Kasumi-1 (cell line): ENCODE results near the gene NR3C2.

Experiments
- DNase-seq, 2 experiments: peaks; one replicate each; lab custom pipeline; 2025; lab: John Stamatoyannopoulos, UW

NR3C2 gene

GRCh38 chr4:148053298-148054003 lies 388.8 kb downstream of the NR3C2 start:
- no peak for DNase-seq

- peak; percentile 10 to 18 for DNase-seq
Measured at GRCh38 chr4:148052448-148052847, 389.8 kb downstream of the NR3C2 start.

DNA sequence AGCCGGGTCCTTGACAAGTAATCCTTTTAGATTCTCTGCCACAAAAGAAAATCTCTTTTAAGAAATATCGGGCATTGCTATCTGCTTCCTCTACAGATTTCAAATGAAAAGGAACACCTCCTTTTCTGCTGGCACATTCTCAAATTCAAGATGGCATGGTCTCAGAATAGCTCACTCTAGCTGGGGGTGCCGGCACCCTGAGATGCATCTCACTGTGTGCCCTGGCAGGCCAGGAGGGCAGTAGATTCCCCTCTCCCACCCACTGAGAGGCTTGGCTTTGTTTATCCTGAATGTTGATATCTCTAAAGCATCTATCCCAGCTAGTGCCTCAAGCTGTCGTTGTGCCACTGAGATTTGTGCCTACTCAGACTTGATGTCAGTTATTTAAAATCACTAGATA lies 390.8 kb downstream of the NR3C2 start:
- no peak for DNase-seq

GRCh38 chr4:148048598-148048997 lies 393.6 kb downstream of the NR3C2 start:
- no peak for DNase-seq

DNA sequence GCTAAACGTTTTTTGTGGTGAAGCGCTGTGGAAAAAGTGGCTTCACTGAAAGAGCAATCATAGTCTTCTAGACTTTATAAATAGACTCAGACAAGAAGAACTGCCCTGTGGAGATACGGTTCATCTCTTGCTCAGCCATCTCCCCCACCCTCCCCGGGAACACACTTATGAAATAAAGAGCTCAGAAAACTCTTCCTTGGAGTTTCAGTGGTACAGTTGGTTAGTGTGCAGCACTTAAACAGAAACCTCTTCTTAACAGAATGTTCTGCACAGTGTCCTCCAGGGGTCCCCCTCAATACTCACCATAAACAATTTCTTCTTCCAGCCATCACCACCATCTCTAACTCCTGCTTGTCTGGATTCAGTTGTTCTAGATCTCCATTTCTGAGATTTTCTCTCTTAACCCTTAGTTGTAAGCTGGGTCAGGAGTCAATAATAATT lies 397.3 kb downstream of the NR3C2 start:
- peak; percentile 43 to 57 for DNase-seq

- DNase-seq: no peak
Measured at GRCh38 chr4:148044089-148044911, 397.9 kb downstream of the NR3C2 start.

DNA sequence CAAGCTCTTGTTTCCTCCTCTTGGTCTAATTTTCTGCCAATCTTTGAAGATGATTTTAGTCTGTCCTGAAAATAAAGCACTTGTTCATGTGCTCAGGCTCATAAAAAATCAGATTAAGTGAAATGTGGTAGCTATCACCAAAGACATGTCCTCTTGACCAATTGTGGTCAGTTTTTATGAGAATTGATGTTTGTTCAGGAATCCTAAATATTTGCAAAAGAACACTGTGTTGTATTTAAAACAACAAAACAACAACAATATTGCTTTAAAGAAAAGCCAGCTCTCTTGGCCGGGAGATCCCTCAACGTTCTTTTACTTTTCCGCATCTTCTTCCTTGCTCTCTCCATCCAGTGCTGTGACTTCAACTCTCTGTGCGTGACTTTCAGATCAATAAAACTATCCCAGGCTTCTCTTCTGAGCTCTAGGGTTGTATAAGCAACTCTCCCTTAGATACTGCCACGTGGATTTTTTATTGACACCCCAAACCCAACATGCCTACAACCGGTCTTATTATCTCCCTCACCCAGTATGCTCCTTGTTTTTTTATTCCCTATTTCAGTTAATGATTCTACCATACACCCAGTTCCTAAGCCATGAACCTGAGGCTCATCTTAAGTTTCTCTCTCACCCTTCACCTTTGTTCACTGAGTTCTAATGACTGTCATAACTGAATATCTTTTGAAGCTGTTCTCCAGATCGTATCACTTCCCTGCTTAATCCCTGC lies 400.4 kb downstream of the NR3C2 start:
- DNase-seq: no peak

- no peak for DNase-seq
Measured at GRCh38 chr4:148034813-148035212, 407.4 kb downstream of the NR3C2 start.

DNA sequence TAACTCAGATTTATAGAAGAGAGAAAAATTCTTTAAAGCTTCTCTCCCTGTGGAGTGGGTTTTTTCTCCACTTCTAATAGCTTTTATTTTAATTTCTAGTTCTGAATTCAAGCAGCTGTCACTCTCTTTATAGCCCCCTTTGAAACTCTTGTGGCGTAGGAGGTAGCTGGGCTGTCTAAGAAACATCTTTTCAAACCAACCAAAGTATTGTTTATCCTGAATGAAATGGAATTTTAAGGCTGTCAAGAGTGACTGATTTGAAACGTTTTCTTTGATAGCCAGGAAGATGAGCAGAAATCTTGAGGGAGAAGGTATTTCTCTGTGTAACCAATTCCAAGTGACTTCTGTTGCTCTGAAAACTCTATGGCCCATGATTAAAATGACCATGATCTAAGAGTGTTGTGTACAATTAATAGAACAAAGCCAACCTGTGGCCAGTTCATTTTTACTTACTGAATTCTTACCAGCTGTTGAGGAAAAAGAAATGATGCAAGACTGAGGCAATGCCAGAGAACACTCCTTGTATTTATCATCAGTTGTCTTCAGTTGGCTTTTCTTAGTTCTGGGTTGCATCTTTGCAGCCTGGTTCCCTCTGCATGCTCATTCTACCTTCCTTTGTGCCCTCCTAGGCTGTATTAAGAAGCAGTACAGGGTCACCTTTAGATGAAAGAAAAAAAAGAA lies 411.9 kb downstream of the NR3C2 start:
- DNase-seq: peak; percentile 21 to 33

DNA sequence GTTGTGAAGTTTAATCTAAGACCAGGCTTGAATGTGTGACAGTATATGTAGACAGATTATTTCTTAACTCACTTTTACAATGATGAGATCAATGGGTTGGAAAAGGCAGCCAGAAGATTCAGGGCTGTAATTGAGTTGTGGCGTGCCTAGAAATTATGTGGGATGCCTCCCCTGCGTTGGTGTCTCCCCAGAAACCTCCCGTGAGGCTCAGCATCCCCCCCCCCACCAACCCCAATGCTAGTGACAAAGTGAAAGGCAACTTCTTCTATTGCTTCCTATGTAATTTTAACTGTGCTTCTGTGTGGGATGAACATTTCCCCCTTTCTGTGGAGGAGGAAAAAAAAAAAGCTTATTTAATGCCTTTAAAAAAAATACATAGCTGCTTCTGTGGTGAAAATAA lies 412.4 kb downstream of the NR3C2 start:
- DNase-seq: peak in 1 of 2 experiments; percentile 19
